GM12878 (cell line): ENCODE results near the gene MRNIP. TPM values are rescaled to one million over a fixed set of nuclear protein-coding genes. Genes with fewer than 3 reads are reported as not detected.

Source experiments
- ATAC-seq: fragments of 200-7000 bp; cut with Tn5 transposase; 3 replicates; pipeline ENCODE4 v1.9.1; 2020; ENCODE audit warnings: mild to moderate bottlenecking, moderate library complexity
- BruUV-seq: library from RNA; stranded (reverse); fragments of 400-500 nt; replicated peaks from 2 replicates; lab custom pipeline; 2021; lab: Mats Ljungman, UMichigan
- CTCF ChIA-PET: fragments of 300-600 bp; sonication (Branson Sonifier 250); formaldehyde crosslinking; extraction: SDS; loops from one replicate; lab custom pipeline; 2021; ENCODE audit warnings: inconsistent platforms; lab: Yijun Ruan, JAX
- POLR2A ChIA-PET: fragments of 350-600 bp; formaldehyde crosslinking; extraction: SDS; loops from one replicate; lab custom pipeline; 2021; ENCODE audit warnings: inconsistent platforms; lab: Charles Lee
- RAD21 ChIA-PET: fragments of 300-600 bp; sonication (Branson Sonifier 250); formaldehyde crosslinking; loops from one replicate; lab custom pipeline; 2023; ENCODE audit warnings: antibody characterized with exemption; ENCODE audit not compliant: unreplicated experiment; lab: Charles Lee
- SMC1A ChIA-PET: fragments of 300-600 bp; sonication (Branson Sonifier 250); formaldehyde crosslinking; loops from one replicate; lab custom pipeline; 2023; ENCODE audit not compliant: unreplicated experiment, uncharacterized antibody; lab: Charles Lee
- DNase-seq: peaks from one replicate; pipeline ENCODE4 v3.0.0-alpha.2; 2011; ENCODE audit warnings: low read depth, low spot score
- FAIRE-seq: peaks from 3 replicates; lab custom pipeline; 2011; peaks lifted over from hg19 to GRCh38; lab: Jason Lieb, UNC
- H2AFZ ChIP-seq: 2 replicates; pipeline ENCODE4 v1.6.0; 2011; ENCODE audit warnings: low read depth, low read length, control low read depth; ENCODE audit not compliant: control insufficient read depth
- H3K27ac ChIP-seq: 2 replicates; pipeline ENCODE4 v1.5.1; 2011; ENCODE audit warnings: control low read depth; ENCODE audit not compliant: control insufficient read depth, insufficient read depth
- H3K27me3 ChIP-seq, 2 experiments: replicated peaks in 1 of 2; 2 replicates each; pipeline versions ENCODE4 v1.6.0 to v1.6.1; 2011; ENCODE audit warnings: low read length in 1 of 2; ENCODE audit not compliant: control insufficient read depth in 2 of 2, insufficient read depth in 2 of 2
- H3K36me3 ChIP-seq, 2 experiments: 2 replicates each; pipeline ENCODE4 v1.5.1; 2011; ENCODE audit warnings: low read length in 1 of 2; ENCODE audit not compliant: control insufficient read depth in 2 of 2, insufficient read depth in 2 of 2
- H3K4me1 ChIP-seq: 2 replicates; pipeline ENCODE4 v1.6.1; 2011; ENCODE audit warnings: mild to moderate bottlenecking, low read length, moderate library complexity, mixed read lengths; ENCODE audit not compliant: control insufficient read depth, insufficient read depth
- H3K4me2 ChIP-seq: 2 replicates; pipeline ENCODE4 v1.6.0; 2011; ENCODE audit warnings: control low read depth; ENCODE audit not compliant: control insufficient read depth, insufficient read depth
- H3K4me3 ChIP-seq: fragments of 200-600 bp; sonication (generic); 2 replicates; pipeline ENCODE4 v1.5.1; 2016
- H3K79me2 ChIP-seq: 2 replicates; pipeline ENCODE4 v1.6.0; 2011; ENCODE audit warnings: low read length; ENCODE audit not compliant: control insufficient read depth, insufficient read depth
- H3K9ac ChIP-seq: 2 replicates; pipeline ENCODE4 v1.8.0; 2011; ENCODE audit warnings: low read length, control low read depth, mixed read lengths; ENCODE audit not compliant: control insufficient read depth, insufficient read depth
- H3K9me3 ChIP-seq: replicated peaks from 3 replicates; pipeline ENCODE4 v1.5.1; 2011; ENCODE audit warnings: mild to moderate bottlenecking, low read length; ENCODE audit not compliant: control insufficient read depth, insufficient read depth
- H4K20me1 ChIP-seq: 2 replicates; pipeline ENCODE4 v1.6.0; 2011; ENCODE audit not compliant: control insufficient read depth, insufficient read depth
- EED ChIP-seq: sonication (generic); IDR thresholded peaks from 2 replicates; pipeline ENCODE4 v1.6.1; 2016; ENCODE audit warnings: antibody characterized with exemption, low read depth
- HDAC2 ChIP-seq: fragments of 200-600 bp; sonication (generic); IDR thresholded peaks from 2 replicates; pipeline ENCODE4 v1.6.1; 2017
- HDGF ChIP-seq: fragments of 450-650 bp; IDR thresholded peaks from 2 replicates; pipeline ENCODE4 v1.6.1; 2016; ENCODE audit warnings: antibody characterized with exemption
- MLLT1 ChIP-seq: fragments of 450-650 bp; IDR thresholded peaks from 2 replicates; pipeline ENCODE4 v1.6.1; 2016; ENCODE audit warnings: mild to moderate bottlenecking
- NFIC ChIP-seq: IDR thresholded peaks from 2 replicates; pipeline ENCODE4 v1.6.1; 2012; ENCODE audit warnings: low read depth, mild to moderate bottlenecking, inconsistent platforms, low read length, moderate library complexity
- SMC3 ChIP-seq: IDR thresholded peaks from 2 replicates; pipeline ENCODE4 v1.6.1; 2011; ENCODE audit warnings: low read length, improper control_type of control experiment, borderline replicate concordance
- ZBTB33 ChIP-seq: fragments of 450-650 bp; IDR thresholded peaks from 2 replicates; pipeline ENCODE4 v1.6.1; 2017; ENCODE audit warnings: mild to moderate bottlenecking
- WGBS: methylation state at CpG from one replicate; pipeline ENCODE4 v1.1.6; 2016; ENCODE audit warnings: low lambda C conversion rate; ENCODE audit not compliant: insufficient replicate concordance, insufficient coverage; ENCODE audit errors: missing lambda C conversion rate; 5-methylcytosine and 5-hydroxymethylcytosine counted together
- in situ Hi-C: fragments of 300-500 bp; cut with MboI; formaldehyde crosslinking; loops from 9 replicates; pipeline ENCODE4 v1.14.3; 2018; ENCODE audit warnings: mixed read lengths
- intact Hi-C: fragments of 100-400 bp; cut with micrococcal nuclease; formaldehyde crosslinking; loops from one replicate; pipeline ENCODE4 v1.14.2; 2022; ENCODE audit not compliant: unreplicated experiment
- polyA plus RNA-seq, 11 experiments: library from polyadenylated mRNA; depleted of rRNA in 4 of 11; unstranded in 6 of 11; stranded (reverse) in 5 of 11; fragments of >200 nt; fragmentation: Nextera tagmentation in 4 of 11; fragmentation: Illumina TruSeq in 1 of 11; extraction: Ambion mirVana in 4 of 11; extraction: Trizol in 1 of 11; gene quantifications; 1 replicate in 1 of 11; 2 replicates in 10 of 11; pipeline versions ENCODE4 v1.2.1 to v1.2.3, GENCODE V29; 2011 to 2016; ENCODE audit warnings: inconsistent platforms in 2 of 11, missing spikeins in 2 of 11, low read depth in 1 of 11
- total RNA-seq, 4 experiments: library from RNA; depleted of rRNA in 3 of 4; stranded (reverse); fragments of >200 nt in 3 of 4; fragmentation: Illumina TruSeq in 1 of 4; extraction: Trizol in 1 of 4; gene quantifications; 2 replicates each; pipeline versions ENCODE4 v1.2.1 to v1.2.3, GENCODE V29; 2013 to 2021

Gene MRNIP
- total and polyA plus RNA-seq, 10 of the 15 experiments (the other 5 are each of a cell fraction or from before 2014, with no cell fraction given), result 2.4 to 30.4 (median 13.1) TPM

GRCh38 chr5:179893076-179893957, 34.7 kb upstream of the MRNIP start:
- Histone ChIP-seq H4K20me1 (no peaks in the 10 kb centered on the region), H3K4me3 (no peak overlapping the region), H3K27me3 (no peaks in the 10 kb centered on the region), H2AFZ (no peak overlapping the region), H3K36me3 (peaks cover 12 to 39% of the 10 kb centered on the region in 2 experiments), H3K4me1 (no peaks in the 10 kb centered on the region), H3K4me2 (no peak overlapping the region), H3K79me2 (no peaks in the 10 kb centered on the region), H3K9ac (no peak overlapping the region), H3K9me3 (no peaks in the 10 kb centered on the region), H3K27ac (no peak overlapping the region)
- no TSS peak for BruUV-seq
- in situ Hi-C loops, result no loop called here
- intact Hi-C loops, result no loop called here
- WGBS, result 96% methylated on average over 31 of the region's 31 CpGs
- DNase-seq (no peak), FAIRE-seq (no peak), ATAC-seq (no peak)
- RAD21 ChIA-PET, result no interaction called here
- POLR2A ChIA-PET, result interaction anchor here (0.6 kb wide), 1 partner anchor 364 kb away, joined by 4 read pairs; no protein-coding TSS in a partner anchor
- CTCF ChIA-PET, result no interaction called here
- SMC1A ChIA-PET, result no interaction called here
- no peak for TF ChIP-seq NFIC
- no peak for TF ChIP-seq SMC3
- TF ChIP-seq HDGF, result no peak
- TF ChIP-seq EED, result no peak
- no peak for TF ChIP-seq HDAC2
- TF ChIP-seq ZBTB33, result 0 out of 2 replicates have a peak, but pooled peaks have one; percentile 16
- TF ChIP-seq MLLT1, result no peak
